ENCODE measurements around the gene ATRN. TPM values are rescaled to one million over a fixed set of nuclear protein-coding genes. Genes with fewer than 3 reads are reported as not detected.

ATRN gene
- total RNA-seq, 3 donors from 2014 or later (not counting 1 experiment from before 2014, with no cell fraction given) = 16.1 to 21.8 (median 19.3) TPM

DNA sequence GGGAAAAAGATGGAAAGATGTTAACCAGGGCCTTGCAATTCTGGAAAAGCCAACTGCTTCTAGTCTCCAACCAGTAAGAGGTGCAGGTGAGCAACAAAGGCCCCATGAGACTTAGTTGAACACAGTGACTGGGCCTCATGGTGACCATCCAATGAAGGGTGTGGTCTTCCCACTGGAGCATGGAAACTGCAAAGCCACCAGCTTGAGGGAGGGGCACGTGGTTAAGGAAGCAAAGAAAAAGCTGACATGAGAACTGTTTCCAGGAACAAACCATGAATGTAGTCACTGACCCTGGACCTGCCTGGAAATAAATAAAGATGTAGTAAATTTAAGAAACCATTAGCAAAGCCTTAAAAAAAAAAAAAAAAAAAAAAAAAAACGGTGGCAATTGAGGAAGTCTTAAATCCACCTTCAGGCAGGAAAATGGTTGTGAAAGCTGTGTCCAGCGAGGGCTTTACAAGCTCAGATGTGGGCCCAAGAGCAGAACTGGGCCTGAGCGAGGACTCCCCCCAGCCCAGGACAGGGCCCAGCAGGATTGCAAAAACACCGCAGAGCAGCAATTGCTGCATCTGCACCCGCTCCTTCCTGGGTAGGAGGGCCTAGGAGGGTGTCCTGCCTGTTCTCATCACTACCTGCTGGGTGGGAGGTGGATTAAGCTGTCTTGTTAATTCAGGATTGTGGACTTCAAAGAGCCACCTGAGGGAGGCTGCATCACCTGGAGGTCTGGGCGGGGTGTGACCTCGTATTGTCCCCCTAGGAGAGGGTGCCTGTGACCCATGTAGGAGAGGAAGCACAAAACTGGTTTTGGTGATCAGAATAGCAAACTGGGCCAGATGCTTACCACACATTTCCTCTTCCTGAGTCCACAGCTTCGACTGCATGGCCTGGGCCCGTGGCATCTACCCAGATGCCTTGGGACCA lies 182.1 kb downstream of the ATRN start:
- Mint-ChIP-seq H3K27ac (no peak overlapping the region), H3K4me1 (peaks cover 14 to 17% of the 10 kb centered on the region in 2 donors), H3K4me3 (no peak overlapping the region), H3K27me3 (ENCODE audit: low read depth in 2 of 2) (no peaks in the 10 kb centered on the region), H3K36me3 (peaks cover 7% of the 10 kb centered on the region), H3K9me3 (no peaks in the 10 kb centered on the region)
- Histone ChIP-seq H3K9me3 (ENCODE audit: control insufficient read depth, insufficient read depth, low read length) (no peaks in the 10 kb centered on the region), H3K27me3 (ENCODE audit: control insufficient read depth, insufficient read depth, low read length) (no peaks in the 10 kb centered on the region), H3K27ac (ENCODE audit: low read length) (no peak overlapping the region), H3K4me1 (ENCODE audit: control insufficient read depth, insufficient read depth, low read length) (peaks cover 10% of the 10 kb centered on the region), H3K4me3 (ENCODE audit: low read length) (no peak overlapping the region), H3K36me3 (ENCODE audit: control insufficient read depth, insufficient read depth, low read length) (peaks cover 9% of the 10 kb centered on the region)
- TF ChIP-seq, protein P1, sequence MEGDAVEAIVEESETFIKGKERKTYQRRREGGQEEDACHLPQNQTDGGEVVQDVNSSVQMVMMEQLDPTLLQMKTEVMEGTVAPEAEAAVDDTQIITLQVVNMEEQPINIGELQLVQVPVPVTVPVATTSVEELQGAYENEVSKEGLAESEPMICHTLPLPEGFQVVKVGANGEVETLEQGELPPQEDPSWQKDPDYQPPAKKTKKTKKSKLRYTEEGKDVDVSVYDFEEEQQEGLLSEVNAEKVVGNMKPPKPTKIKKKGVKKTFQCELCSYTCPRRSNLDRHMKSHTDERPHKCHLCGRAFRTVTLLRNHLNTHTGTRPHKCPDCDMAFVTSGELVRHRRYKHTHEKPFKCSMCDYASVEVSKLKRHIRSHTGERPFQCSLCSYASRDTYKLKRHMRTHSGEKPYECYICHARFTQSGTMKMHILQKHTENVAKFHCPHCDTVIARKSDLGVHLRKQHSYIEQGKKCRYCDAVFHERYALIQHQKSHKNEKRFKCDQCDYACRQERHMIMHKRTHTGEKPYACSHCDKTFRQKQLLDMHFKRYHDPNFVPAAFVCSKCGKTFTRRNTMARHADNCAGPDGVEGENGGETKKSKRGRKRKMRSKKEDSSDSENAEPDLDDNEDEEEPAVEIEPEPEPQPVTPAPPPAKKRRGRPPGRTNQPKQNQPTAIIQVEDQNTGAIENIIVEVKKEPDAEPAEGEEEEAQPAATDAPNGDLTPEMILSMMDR (IDR thresholded peaks at IDR 0.05) = no peak
- intact Hi-C loops (cut with micrococcal nuclease) = no loop called here
- 54% methylated on average over 10 of the region's 10 CpGs for WGBS (ENCODE audit: insufficient coverage)
- ATAC-seq (peak in 1 of 3 donors; percentile 35), DNase-seq (no peak)

GRCh38 chr20:3653921-3654320 lies 183.1 kb downstream of the ATRN start:
- no peak overlapping the region for H3K27ac ChIP-seq (ENCODE audit: low read length)
- TF ChIP-seq, protein P1 (IDR thresholded peaks at IDR 0.05) = no peak
- intact Hi-C loops (cut with micrococcal nuclease) = no loop called here
- no peaks in the 10 kb centered on the region for H3K9me3 Mint-ChIP-seq
- no peak for DNase-seq
- 85% methylated on average over 2 of the region's 2 CpGs for WGBS (ENCODE audit: insufficient coverage)
- H3K27me3 Mint-ChIP-seq (ENCODE audit: low read depth in 2 of 2) = peaks cover 4 to 6% of the 10 kb centered on the region in 2 donors
- peaks cover 14 to 21% of the 10 kb centered on the region in 2 donors for H3K4me1 Mint-ChIP-seq
- peaks cover 12% of the 10 kb centered on the region for H3K4me1 ChIP-seq (ENCODE audit: control insufficient read depth, insufficient read depth, low read length)
- H3K36me3 Mint-ChIP-seq = peaks cover 7% of the 10 kb centered on the region
- peaks cover 4% of the 10 kb centered on the region for H3K36me3 ChIP-seq (ENCODE audit: control insufficient read depth, insufficient read depth, low read length)
- no peak overlapping the region for H3K4me3 Mint-ChIP-seq
- H3K9me3 ChIP-seq (ENCODE audit: control insufficient read depth, insufficient read depth, low read length) = no peaks in the 10 kb centered on the region
- H3K27ac Mint-ChIP-seq = no peak overlapping the region
- no peak for ATAC-seq
- H3K4me3 ChIP-seq (ENCODE audit: low read length) = no peak overlapping the region
- H3K27me3 ChIP-seq (ENCODE audit: control insufficient read depth, insufficient read depth, low read length) = no peaks in the 10 kb centered on the region

DNA sequence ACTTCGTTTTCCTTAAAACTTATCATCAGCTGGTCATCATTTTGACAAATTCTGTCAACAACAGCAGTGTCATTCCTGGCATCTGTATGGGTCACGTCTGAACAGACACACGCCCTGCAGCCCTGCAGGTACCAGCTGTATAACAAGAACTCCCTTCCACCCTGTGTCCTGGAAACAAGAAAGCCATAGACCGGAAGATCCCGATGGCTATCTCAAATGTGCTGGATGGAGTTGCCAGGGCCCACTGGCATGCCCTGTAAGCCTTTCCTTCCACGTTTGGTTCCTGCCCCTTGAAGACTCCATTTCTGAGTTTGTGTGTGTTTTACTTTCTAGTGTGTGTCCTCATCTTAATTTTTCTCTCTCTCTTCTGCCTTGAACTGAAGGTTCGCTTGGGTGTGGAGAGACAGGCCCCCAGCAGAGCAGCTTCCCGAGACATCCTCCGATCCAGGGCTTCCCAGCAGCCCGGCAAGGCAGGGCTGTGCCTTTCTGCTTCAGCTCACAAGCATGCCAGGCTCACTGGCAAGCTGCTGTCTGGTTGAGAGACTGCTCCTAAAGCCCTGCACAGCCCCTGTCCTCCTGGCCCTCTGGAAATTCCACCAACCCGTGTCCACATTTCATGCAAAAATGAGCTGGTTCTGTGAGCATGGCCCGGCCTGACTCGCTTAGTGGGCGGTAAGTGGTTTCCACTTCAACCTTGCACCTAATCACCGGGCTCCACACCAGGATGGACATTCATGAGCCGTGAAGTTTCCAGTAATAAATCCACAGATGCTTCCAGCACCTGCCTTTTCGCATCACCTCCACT lies 183.7 kb downstream of the ATRN start:
- intact Hi-C loops (cut with micrococcal nuclease) = no loop called here
- no peaks in the 10 kb centered on the region for H3K9me3 ChIP-seq (ENCODE audit: control insufficient read depth, insufficient read depth, low read length)
- H3K27me3 ChIP-seq (ENCODE audit: control insufficient read depth, insufficient read depth, low read length) = peaks cover 5% of the 10 kb centered on the region
- TF ChIP-seq, protein P1 (IDR thresholded peaks at IDR 0.05) = no peak
- no peak for DNase-seq
- H3K4me3 ChIP-seq (ENCODE audit: low read length) = no peak overlapping the region
- ATAC-seq = no peak
- WGBS (ENCODE audit: insufficient coverage) = 94% methylated on average over 17 of the region's 17 CpGs
- peaks cover 7% of the 10 kb centered on the region for H3K36me3 Mint-ChIP-seq
- peaks cover 14 to 24% of the 10 kb centered on the region in 2 donors for H3K4me1 Mint-ChIP-seq
- no peak overlapping the region for H3K27ac ChIP-seq (ENCODE audit: low read length)
- no peak overlapping the region for H3K4me3 Mint-ChIP-seq
- H3K9me3 Mint-ChIP-seq = no peaks in the 10 kb centered on the region
- no peak overlapping the region for H3K27ac Mint-ChIP-seq
- peaks cover 10 to 12% of the 10 kb centered on the region in 2 donors for H3K27me3 Mint-ChIP-seq (ENCODE audit: low read depth in 2 of 2)
- peaks cover 2% of the 10 kb centered on the region for H3K36me3 ChIP-seq (ENCODE audit: control insufficient read depth, insufficient read depth, low read length)
- peaks cover 18% of the 10 kb centered on the region for H3K4me1 ChIP-seq (ENCODE audit: control insufficient read depth, insufficient read depth, low read length)
